Measurements from ENCODE around the gene NDUFS1. TPM values are rescaled to one million over a fixed set of nuclear protein-coding genes. Genes with fewer than 3 reads are reported as not detected.
A peak's percentile ranks its signal among the peaks of the same experiment; 100 is the strongest.
"Not testable (repeated sequence)": the region's sequence is repeated elsewhere in the genome, so short reads cannot be mapped to it uniquely, and the experiment has no call there.

The NDUFS1 gene
- total and polyA plus RNA-seq, 12 donors, result 53.8 to 670 (median 550) TPM

GRCh38 chr2:206164261-206164862 lies 5.1 kb upstream of the NDUFS1 start:
- peaks cover 0 to 8% (median 0%) of the 10 kb centered on the region in 11 donors for H3K9me3 ChIP-seq
- intact Hi-C loops (cut with DNase I), result loop anchor here in 7 of 10 donors (5.0 to 10.0 kb wide), 5 partner anchors 90 to 283 kb away; partner anchors contain the start of gene ADAM23 (in 1 of the 7)
- no peak overlapping the region for H3K4me3 ChIP-seq
- DNase-seq (peak in 1 of 2 donors; percentile 35), ATAC-seq (no peak)
- TF ChIP-seq CTCF (IDR thresholded peaks at IDR 0.05), result peak; percentile 48 to 84 (median 80)
- H3K36me3 ChIP-seq, result peaks cover 0 to 62% (median 15%) of the 10 kb centered on the region in 9 donors
- peaks cover 8 to 23% (median 12%) of the 10 kb centered on the region in 9 donors for H3K4me1 ChIP-seq
- 65% methylated on average over 2 of the region's 2 CpGs for WGBS, 2 donors
- no peaks in the 10 kb centered on the region for H3K27me3 ChIP-seq
- H3K27ac ChIP-seq, result no peak overlapping the region

- H3K27ac ChIP-seq, result no peak overlapping the region
- no peak overlapping the region for H3K4me3 ChIP-seq
- no peaks in the 10 kb centered on the region for H3K27me3 ChIP-seq
- intact Hi-C loops (cut with DNase I), result loop anchor here in 7 of 10 donors (5.0 to 10.0 kb wide), 5 partner anchors 91 to 284 kb away; partner anchors contain the start of gene ADAM23 (in 1 of the 7)
- peaks cover 0 to 62% (median 15%) of the 10 kb centered on the region in 9 donors for H3K36me3 ChIP-seq
- WGBS, 2 donors, result 87% methylated on average over 3 of the region's 3 CpGs
- no peak for DNase-seq
- peaks cover 8 to 24% (median 12%) of the 10 kb centered on the region in 9 donors for H3K4me1 ChIP-seq
- no peak for TF ChIP-seq CTCF (IDR thresholded peaks at IDR 0.05)
- ATAC-seq, result no peak
- peaks cover 0 to 6% (median 0%) of the 10 kb centered on the region in 11 donors for H3K9me3 ChIP-seq
These were observed 4.1 kb upstream of the NDUFS1 start for GRCh38 chr2:206163251-206163880.

- not testable (repeated sequence) for H3K9me3 ChIP-seq, ATAC-seq, DNase-seq, H3K4me3 ChIP-seq, H3K27me3 ChIP-seq, H3K27ac ChIP-seq
- WGBS, 2 donors, result 86 to 94% methylated on average over 4 of the region's 4 CpGs
- H3K36me3 ChIP-seq, result peaks cover 0 to 53% (median 15%) of the 10 kb centered on the region in 9 donors
- H3K4me1 ChIP-seq, result peaks cover 11 to 33% (median 22%) of the 10 kb centered on the region in 9 donors
- intact Hi-C loops (cut with DNase I), result loop anchor here in 7 of 10 donors (5.0 to 10.0 kb wide), 5 partner anchors 92 to 285 kb away; partner anchors contain the start of gene ADAM23 (in 1 of the 7)
These were observed 3.2 kb upstream of the NDUFS1 start for GRCh38 chr2:206162401-206162800.

GRCh38 chr2:206160807-206161179 lies 1.5 kb upstream of the NDUFS1 start:
- Histone ChIP-seq H3K27ac (peak overlapping the region in 8 of 10 donors; percentile 86 to 98 (median 94)), H3K4me1 (peaks cover 15 to 43% (median 31%) of the 10 kb centered on the region in 9 donors), H3K36me3 (peaks cover 0 to 51% (median 15%) of the 10 kb centered on the region in 9 donors), H3K4me3 (peak overlapping the region in 8 of 10 donors; percentile 67 to 89 (median 80)), H3K27me3 (no peaks in the 10 kb centered on the region), H3K9me3 (no peaks in the 10 kb centered on the region)
- ATAC-seq (no peak), DNase-seq (no peak)
- intact Hi-C loops (cut with DNase I), result loop anchor here in 7 of 10 donors (5.0 to 10.0 kb wide), 5 partner anchors 94 to 287 kb away; partner anchors contain the start of gene ADAM23 (in 1 of the 7)
- 59 to 78% methylated on average over 2 of the region's 2 CpGs for WGBS, 2 donors
- no peak for TF ChIP-seq CTCF (IDR thresholded peaks at IDR 0.05)

Data from heart right ventricle (tissue), 16 donors.